Activated T-helper 9 cell treated with anti-CD3 and anti-CD28 coated beads, Interleukin-2, amount 50 U/mL, for 16 hours (primary cell): ENCODE measurements around the gene SLC7A9.
"Not testable (repeated sequence)": the region's sequence is repeated elsewhere in the genome, so short reads cannot be mapped to it uniquely, and the experiment has no call there.

Experiments
- DNase-seq: peaks from one replicate; pipeline ENCODE4 v3.0.0-alpha.2; 2020; ENCODE audit warnings: low read depth

Gene SLC7A9

GRCh38 chr19:32864318-32865007, 5.1 kb downstream of the SLC7A9 start:
- DNase-seq = no peak

GRCh38 chr19:32863841-32864240, 5.7 kb downstream of the SLC7A9 start:
- no peak for DNase-seq

DNA sequence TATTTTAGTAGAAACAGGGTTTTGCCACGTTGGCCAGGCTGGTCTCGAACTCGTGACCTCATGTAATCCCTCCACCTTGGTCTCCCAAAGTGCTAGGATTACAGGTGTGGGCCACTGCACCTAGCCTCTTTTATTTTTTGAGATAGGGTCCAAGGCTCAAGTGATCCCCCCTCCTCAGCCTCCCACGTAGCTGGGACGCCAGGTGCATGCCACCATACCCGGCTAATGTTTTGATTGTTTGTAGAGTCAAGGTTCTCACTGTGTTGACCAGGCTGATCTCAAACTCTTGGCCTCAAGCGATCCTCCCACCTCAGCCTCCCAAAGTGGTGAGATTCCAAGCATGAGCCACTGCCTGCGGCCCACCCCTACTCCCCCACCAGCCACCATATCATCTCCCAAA, 6.3 kb downstream of the SLC7A9 start:
- DNase-seq = no peak

DNA sequence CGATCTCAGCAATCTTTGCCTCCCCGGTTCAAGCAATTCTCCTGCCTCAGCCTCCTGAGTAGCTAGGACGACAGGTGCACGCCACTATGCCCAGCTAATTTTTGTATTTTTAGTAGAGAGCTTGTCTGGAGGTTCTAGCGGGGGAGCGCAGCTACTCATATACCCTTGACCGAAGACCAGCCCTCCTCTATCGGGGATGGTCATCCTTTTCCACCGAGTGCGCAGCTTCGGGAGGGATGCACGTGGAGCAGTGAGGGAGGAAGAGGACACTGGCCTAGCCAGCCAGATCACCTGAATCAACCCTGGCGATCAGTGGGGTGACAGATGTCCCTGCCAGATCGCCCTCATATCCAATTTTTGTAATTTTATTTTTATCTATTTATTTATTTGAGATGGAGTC, 6.8 kb downstream of the SLC7A9 start:
- no peak for DNase-seq

DNA sequence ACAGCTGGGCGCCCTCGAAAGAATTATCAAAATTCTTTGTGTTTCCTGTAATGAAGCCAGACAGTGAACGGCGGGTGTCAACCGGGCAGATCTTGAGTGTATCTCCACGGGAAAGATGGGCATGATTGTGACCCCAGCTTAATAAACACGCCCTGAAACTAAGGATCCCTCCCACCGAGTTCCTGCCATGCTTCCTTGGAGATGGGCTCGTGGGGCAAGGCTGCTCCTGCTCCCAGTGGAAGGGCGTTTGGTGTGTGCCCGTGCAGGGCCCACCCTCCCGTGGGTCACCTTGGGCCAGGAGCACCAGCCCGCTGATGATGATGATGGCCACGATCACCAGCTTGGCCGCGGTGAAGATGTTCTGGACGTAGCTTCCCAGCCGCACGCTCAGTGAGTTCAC, 7.4 kb downstream of the SLC7A9 start:
- DNase-seq = no peak

- DNase-seq = no peak
Observed at GRCh38 chr19:32861596-32861995, 8.0 kb downstream of the SLC7A9 start.

DNA sequence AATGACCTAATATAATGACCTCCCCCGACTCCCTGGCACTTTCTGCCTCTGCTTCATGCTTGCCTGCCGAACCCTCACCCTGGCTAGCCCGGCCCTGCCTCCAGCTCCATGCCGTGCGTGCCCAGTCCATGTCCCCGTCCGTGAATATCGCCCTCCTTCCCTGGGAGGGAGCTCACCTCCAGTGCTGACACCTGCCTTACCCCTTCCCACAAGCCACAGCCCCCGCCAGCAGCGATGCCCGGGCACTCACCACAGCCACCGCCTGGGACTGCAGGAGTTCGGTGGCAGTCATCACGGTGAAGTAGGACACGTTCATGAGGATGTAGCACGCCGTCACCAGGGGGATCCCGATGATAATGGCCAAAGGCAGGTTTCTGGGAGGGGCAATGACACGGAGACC, 10.0 kb downstream of the SLC7A9 start:
- no peak for DNase-seq

DNA sequence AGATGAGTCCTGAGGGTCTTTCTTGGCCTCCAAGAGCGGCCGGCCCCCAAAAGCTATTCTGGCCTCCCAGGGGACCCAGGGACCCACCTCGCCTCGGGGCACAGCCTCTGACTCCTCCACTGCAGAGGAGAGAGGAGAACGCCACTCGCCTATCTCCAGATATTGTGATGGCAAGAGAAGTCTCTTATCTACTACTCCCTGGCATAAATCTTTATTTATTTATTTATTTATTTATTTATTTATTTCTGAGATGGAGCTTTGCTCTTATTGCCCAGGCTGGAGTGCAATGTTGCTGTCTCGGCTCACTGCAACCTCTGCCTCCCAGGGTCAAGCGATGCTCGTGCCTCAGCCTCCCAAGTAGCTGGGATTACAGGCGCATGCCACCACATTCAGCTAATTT, 11.0 kb downstream of the SLC7A9 start:
- no peak for DNase-seq

DNA sequence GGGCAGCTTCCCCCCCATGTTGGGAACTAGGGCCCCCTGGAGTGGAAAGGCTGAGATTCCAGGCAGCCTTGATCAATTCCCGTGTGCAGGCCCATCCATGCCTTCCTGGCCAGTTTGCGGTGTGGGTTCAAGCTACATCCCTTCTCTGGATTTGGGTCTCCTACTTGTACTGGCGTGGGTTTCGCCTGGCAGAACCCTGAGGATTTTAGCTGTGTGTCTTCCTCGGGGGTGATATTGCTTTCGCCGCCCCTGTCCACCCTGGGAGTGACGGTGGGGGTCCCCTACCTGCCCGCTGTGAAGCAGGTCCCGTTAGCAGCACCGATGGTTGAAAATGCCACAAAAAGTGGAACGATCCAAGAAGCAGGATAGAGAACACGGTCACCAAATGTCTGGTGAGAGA, 11.4 kb downstream of the SLC7A9 start:
- DNase-seq = no peak

DNA sequence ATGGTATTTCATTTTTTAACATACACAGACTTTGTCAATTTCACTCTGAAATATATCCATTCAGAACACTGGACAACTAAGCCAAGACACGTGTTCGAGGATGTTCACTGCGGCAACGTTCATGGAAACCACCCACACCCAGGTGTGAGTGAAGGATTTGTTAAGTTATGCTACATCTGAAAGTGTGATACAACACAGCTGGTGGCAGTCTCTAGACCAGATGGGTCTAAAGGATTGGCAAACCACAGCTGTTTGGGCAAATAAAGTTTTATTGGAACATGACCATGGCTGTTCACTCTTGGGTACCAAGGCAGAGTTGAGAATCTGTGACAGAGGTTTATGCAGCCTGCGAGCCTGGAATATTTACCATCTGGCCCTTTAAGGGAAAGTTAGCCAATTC, 12.0 kb downstream of the SLC7A9 start:
- no peak for DNase-seq

DNA sequence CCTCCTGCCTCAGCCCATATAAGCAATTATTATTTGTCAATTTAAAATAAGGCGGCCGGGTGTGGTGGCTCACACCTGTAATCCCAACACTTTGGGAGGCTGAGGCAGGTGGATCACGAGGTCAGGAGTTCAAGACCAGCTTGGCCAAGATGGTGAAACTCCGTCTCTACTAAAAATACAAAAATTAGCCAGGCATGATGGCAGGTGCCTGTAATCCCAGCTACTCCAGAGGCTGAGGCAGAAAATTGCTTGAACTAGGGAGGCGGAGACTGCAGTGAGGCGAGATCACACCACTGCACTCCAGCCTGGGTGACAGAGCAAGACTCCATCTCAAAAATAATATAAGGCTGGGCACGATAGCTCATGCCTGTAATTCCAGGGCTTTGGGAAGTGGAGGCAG, 12.7 kb downstream of the SLC7A9 start:
- DNase-seq = not testable (repeated sequence)

- DNase-seq = no peak
Observed at GRCh38 chr19:32852216-32852615, 17.4 kb downstream of the SLC7A9 start.

GRCh38 chr19:32848035-32848434, 21.5 kb downstream of the SLC7A9 start:
- DNase-seq = not testable (repeated sequence)

DNA sequence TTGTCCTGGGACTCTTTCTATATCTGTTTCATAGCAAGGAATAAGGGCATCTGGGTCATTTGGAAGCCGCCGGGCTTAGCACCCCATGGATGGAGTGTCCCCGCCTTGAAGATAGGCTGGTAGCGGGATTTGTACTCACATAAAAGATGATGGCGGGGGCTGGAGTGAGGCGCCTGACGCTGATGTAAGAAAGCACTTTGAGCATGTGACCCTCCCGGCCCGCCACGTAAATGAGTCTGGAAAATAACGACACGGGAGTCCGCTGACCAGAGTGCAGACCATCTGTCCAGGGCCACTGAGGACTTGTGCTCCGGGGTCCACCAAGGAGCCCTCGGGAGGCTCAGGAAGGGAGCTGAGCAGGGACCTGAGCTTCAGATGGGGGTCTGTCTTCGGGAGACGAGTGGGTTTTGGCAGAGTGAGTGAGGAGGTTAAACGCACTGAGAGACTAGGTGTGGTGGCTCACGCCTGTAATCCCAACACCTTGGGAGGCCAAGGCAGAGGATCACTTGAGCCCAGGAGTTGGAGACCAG, 25.8 kb downstream of the SLC7A9 start:
- DNase-seq = no peak

DNA sequence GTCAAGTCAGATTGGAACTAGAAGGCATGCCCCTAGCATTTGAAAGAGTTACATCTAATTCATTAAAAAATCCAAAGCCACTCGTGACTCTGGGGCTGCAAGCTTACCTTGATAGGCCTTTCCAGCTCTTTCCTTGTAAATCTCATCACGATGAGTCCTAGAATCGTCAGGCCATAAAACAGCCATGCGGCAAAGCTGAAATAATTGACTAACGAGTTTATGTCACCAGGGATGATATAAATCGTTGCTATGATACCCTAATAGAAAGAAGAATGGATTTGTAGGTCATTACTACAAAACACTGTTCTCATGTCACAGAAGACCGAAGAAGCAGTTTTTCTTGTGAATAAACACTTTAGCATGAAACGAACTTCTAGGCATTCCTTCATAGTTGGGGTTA, 27.5 kb downstream of the SLC7A9 start:
- DNase-seq = no peak

- no peak for DNase-seq
Observed at GRCh38 chr19:32837531-32837930, 32.0 kb downstream of the SLC7A9 start.

GRCh38 chr19:32833388-32833787, 36.2 kb downstream of the SLC7A9 start:
- DNase-seq = not testable (repeated sequence)

DNA sequence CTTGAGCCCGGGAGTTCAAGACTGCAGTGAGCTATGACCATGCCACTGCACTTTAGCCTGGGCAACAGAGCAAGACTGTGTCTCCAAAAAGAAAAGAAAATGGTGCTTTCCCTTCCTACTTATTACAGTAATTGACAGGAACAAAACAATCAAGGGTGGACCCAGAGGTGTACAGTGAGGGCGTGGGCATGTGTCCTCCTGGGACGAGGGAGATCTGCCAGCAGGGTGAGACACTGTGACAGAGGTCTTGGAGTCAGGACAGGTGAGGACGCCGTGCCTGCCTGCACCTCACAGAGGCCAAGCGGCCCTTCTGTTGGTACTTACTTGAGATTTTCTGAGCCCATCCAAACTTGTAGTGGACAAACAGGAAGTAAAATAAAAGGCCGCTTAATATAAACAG, 36.7 kb downstream of the SLC7A9 start:
- not testable (repeated sequence) for DNase-seq

GRCh38 chr19:32832094-32832493, 37.5 kb downstream of the SLC7A9 start:
- DNase-seq = not testable (repeated sequence)

GRCh38 chr19:32831611-32832010, 38.0 kb downstream of the SLC7A9 start:
- no peak for DNase-seq

DNA sequence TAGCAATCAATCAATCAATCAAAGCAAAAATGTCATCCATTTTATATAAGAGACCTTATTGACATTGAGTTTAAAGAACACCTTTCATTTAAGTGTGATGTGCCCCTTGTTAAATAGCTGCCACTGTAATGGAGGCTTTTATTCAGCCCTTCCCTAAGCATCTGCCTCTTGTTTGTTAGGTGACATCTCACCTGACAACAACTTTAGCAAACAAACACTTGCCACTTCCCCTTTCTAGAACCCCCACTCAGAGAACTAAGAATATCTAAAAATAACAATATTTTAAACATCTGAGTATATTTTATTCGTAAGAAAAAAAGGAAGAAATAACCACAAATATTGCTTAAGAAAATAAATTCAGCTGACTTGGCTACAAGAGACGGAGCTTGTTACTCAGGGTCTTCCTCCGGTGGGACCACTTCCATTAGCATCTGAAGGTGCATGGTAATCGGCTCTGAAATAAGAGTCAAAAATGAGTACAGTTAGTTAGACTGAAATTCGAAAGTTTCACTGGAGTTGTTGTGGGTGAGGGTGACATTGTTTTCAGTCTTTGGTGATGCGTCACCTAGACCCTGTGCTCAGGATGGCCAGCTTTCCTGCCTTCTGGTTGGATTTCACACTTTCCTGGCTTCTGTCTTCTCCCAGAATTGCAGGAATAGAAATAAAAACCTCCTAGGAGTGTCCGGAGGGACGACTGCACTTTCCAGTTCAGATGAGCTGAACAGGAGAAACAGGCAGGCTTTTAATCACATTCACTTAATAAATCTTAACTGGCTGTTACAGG, 39.1 kb downstream of the SLC7A9 start:
- no peak for DNase-seq

DNA sequence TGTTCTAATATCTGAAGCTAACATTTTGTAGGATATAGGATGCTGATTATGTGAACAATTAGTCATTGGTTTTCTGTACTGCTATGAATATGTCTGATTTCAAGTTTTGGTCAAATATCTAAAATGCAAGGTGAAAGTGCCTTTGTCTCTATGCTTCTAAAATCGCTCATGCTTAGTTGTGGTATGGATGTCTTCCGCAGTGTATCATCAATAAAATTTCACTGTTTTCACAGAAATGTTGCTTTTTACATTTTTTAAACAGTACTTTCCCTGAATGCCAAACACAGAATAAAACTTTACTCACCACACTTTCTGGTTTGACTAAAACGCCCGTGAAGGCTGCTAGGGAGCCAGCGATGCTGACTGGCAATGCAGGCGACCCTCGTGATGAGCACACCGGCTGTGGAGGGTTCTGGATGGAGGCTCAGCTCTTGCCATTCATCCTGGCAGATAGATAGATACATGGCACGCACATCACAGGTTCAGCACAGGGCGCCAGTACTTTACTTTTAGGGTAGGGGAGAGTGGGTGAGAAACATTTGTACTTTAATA, 40.1 kb downstream of the SLC7A9 start:
- no peak for DNase-seq
